Neural cell (in vitro differentiated cells): ENCODE measurements around the gene HCFC2.

ENCODE experiments used
- CTCF ChIP-seq: fragments of 450-650 bp; IDR thresholded peaks from 2 replicates; pipeline ENCODE4 v1.5.1; 2014; ENCODE audit warnings: antibody characterized with exemption, mild to moderate bottlenecking, moderate library complexity; ENCODE audit not compliant: poor library complexity, severe bottlenecking
- EP300 ChIP-seq: fragments of 450-650 bp; conservative IDR thresholded peaks from 2 replicates; pipeline ENCODE4 v1.6.1; 2014; ENCODE audit warnings: antibody characterized with exemption, mild to moderate bottlenecking, moderate library complexity; ENCODE audit not compliant: poor library complexity, severe bottlenecking
- EZH2 ChIP-seq: fragments of 200-600, 300-800 bp; shearing (Covaris generic), sonication (generic); IDR thresholded peaks from 2 replicates; pipeline ENCODE4 v1.6.1; 2014; ENCODE audit warnings: antibody characterized with exemption, low read length, borderline replicate concordance, mild to moderate bottlenecking; ENCODE audit not compliant: insufficient read depth, poor library complexity, severe bottlenecking
- MXI1 ChIP-seq: fragments of 450-650 bp; conservative IDR thresholded peaks from 2 replicates; pipeline ENCODE4 v1.6.1; 2014; ENCODE audit warnings: antibody characterized with exemption, mild to moderate bottlenecking; ENCODE audit not compliant: poor library complexity, severe bottlenecking
- POLR2AphosphoS5 ChIP-seq: IDR thresholded peaks from 2 replicates; pipeline ENCODE4 v1.6.1; 2012
- RAD21 ChIP-seq: fragments of 450-650 bp; conservative IDR thresholded peaks from 2 replicates; pipeline ENCODE4 v1.6.1; 2014; ENCODE audit warnings: antibody characterized with exemption, mild to moderate bottlenecking, moderate library complexity
- REST ChIP-seq: IDR thresholded peaks from 2 replicates; pipeline ENCODE4 v1.6.1; 2012; ENCODE audit warnings: borderline replicate concordance
- TAF1 ChIP-seq: IDR thresholded peaks from 2 replicates; pipeline ENCODE4 v1.6.1; 2012; ENCODE audit warnings: low read depth

DNA sequence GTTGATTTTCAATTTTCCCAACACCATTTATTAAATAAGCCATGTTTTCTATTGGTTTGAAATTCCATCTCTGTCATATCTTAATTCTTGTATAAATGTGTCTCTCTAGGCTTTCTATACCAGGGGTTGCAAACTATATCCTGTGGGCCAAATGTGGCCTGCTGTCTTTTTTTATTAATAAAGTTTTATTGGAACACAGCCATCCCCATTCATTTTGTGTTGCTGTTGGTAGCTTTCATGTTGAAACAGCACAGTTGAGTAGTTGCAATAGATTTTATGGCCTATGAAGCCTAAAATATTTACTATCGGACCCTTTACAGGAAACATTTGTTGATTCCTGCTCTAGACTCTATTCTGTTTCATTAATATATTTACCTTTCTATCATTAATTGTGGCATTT, 9.4 kb downstream of the HCFC2 start:
- TF ChIP-seq CTCF (no peak), EZH2 (no peak), EP300 (no peak), RAD21 (no peak), POLR2AphosphoS5 (no peak), MXI1 (no peak), REST (no peak), TAF1 (no peak)
